ENCODE data around the gene SCOC. TPM values are rescaled to one million over a fixed set of nuclear protein-coding genes. Genes with fewer than 3 reads are reported as not detected.

SCOC gene
- total RNA-seq, 1 donor from 2014 or later, result 55.8 TPM

DNA sequence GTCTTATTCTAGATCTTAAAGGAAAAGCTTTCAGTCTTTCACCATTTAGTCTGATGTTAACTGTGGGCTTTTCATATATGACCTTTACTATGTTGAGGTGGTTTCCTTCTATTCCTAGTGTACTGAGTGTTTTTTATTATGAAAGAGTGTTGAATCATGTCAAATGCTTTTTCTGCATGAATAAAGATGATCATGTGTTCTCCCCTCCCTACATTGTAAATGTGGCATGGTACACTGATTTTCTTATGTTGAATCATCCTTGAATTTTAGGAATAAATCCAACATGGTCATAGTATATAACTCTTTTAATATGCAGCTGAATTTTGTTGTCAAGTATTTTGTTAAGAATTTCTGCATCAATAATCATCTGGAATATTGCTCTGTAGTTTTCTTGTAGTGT, 49.7 kb downstream of the SCOC start:
- Mint-ChIP-seq H3K4me1 (ENCODE audit: low read depth, unreplicated experiment) (peaks cover 3% of the 10 kb centered on the region), H3K27ac (ENCODE audit: unreplicated experiment) (no peak overlapping the region), H3K9me3 (ENCODE audit: unreplicated experiment) (peaks cover 5% of the 10 kb centered on the region), H3K27me3 (ENCODE audit: unreplicated experiment) (no peaks in the 10 kb centered on the region), H3K4me3 (ENCODE audit: unreplicated experiment) (no peak overlapping the region), H3K36me3 (ENCODE audit: unreplicated experiment) (no peaks in the 10 kb centered on the region)
- TF ChIP-seq, protein P1, sequence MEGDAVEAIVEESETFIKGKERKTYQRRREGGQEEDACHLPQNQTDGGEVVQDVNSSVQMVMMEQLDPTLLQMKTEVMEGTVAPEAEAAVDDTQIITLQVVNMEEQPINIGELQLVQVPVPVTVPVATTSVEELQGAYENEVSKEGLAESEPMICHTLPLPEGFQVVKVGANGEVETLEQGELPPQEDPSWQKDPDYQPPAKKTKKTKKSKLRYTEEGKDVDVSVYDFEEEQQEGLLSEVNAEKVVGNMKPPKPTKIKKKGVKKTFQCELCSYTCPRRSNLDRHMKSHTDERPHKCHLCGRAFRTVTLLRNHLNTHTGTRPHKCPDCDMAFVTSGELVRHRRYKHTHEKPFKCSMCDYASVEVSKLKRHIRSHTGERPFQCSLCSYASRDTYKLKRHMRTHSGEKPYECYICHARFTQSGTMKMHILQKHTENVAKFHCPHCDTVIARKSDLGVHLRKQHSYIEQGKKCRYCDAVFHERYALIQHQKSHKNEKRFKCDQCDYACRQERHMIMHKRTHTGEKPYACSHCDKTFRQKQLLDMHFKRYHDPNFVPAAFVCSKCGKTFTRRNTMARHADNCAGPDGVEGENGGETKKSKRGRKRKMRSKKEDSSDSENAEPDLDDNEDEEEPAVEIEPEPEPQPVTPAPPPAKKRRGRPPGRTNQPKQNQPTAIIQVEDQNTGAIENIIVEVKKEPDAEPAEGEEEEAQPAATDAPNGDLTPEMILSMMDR (IDR thresholded peaks at IDR 0.05; ENCODE audit: partially characterized antibody, unreplicated experiment), result no peak
- no peak for DNase-seq

DNA sequence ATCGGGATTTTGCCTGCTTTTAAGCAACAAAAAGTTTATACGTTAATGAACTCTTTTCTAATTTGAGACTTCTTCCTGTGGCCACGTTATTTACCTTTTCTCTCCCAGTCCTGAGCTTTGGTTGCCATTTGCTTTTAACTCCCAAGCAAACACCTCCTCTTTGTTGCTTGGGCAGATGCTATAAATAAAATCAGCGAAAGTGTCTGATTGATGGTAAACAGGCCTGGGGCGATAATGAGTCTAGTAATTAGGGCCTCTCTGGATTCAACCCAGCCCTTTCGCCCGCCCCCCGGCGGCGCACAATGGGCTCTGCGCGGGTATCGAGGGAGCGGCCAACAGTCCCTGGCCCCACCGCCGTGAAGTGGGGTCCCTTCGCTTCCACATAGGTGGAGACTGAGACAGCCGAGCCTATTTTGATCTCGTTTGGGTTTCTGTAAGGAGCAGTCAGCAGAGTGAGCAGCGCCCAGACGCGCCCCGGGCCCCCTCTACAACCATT, 53.2 kb downstream of the SCOC start:
- H3K27ac Mint-ChIP-seq (ENCODE audit: unreplicated experiment), result peak overlapping the region; percentile 96
- peak overlapping the region; percentile 90 for H3K4me3 Mint-ChIP-seq (ENCODE audit: unreplicated experiment)
- no peaks in the 10 kb centered on the region for H3K36me3 Mint-ChIP-seq (ENCODE audit: unreplicated experiment)
- TF ChIP-seq, protein P1 (IDR thresholded peaks at IDR 0.05; ENCODE audit: partially characterized antibody, unreplicated experiment), result no peak
- peaks cover 3% of the 10 kb centered on the region for H3K4me1 Mint-ChIP-seq (ENCODE audit: low read depth, unreplicated experiment)
- no peaks in the 10 kb centered on the region for H3K27me3 Mint-ChIP-seq (ENCODE audit: unreplicated experiment)
- peak; percentile 70 for DNase-seq
- H3K9me3 Mint-ChIP-seq (ENCODE audit: unreplicated experiment), result peaks cover 5% of the 10 kb centered on the region

GRCh38 chr4:140427106-140427918, 53.9 kb downstream of the SCOC start, which contains the start of gene CLGN:
Gene CLGN, minus strand, starts transcription at chr4:140427648. Its CDS starts 14,570 bp downstream, at chr4:140413078.
- H3K4me3 Mint-ChIP-seq (ENCODE audit: unreplicated experiment), result peak within 1 kb of the TSS; percentile 90
- peak within 1 kb of the TSS; percentile 96 for H3K27ac Mint-ChIP-seq (ENCODE audit: unreplicated experiment)
- H3K9me3 Mint-ChIP-seq (ENCODE audit: unreplicated experiment), result peaks cover 5% of the 10 kb centered on the region
- H3K36me3 Mint-ChIP-seq (ENCODE audit: unreplicated experiment), result no peaks in the 10 kb centered on the region
- TF ChIP-seq, protein P1 (IDR thresholded peaks at IDR 0.05; ENCODE audit: partially characterized antibody, unreplicated experiment), result peak; percentile 56
- peak; percentile 97 for DNase-seq
- H3K27me3 Mint-ChIP-seq (ENCODE audit: unreplicated experiment), result no peaks in the 10 kb centered on the region
- peaks cover 3% of the 10 kb centered on the region for H3K4me1 Mint-ChIP-seq (ENCODE audit: low read depth, unreplicated experiment)

DNA sequence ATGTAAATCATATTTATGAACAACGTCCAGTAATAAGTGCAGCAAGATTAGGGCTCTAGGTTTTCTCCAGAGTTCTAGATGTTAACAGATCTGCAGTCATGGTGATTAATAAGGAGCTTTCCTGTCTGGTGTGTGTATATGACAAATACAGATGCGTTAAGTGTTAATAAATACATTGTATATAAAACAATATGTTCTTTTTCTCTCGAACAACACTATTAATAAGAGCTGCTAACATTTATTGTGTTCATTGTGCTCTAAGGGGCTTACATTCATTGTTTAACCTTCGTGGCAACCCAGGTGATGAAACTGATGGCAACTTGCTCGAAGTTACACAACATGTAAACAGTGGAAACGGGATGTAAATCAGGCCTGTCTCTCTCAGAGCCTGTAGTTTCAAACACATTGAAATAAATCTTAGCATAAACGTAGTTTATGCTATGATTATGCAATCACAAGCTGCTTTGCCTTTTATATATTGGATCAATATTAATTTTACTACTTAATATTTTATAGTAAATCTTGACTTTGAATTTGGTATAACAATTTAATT, 54.5 kb downstream of the SCOC start:
- no peaks in the 10 kb centered on the region for H3K27me3 Mint-ChIP-seq (ENCODE audit: unreplicated experiment)
- peak overlapping the region; percentile 90 for H3K4me3 Mint-ChIP-seq (ENCODE audit: unreplicated experiment)
- TF ChIP-seq, protein P1 (IDR thresholded peaks at IDR 0.05; ENCODE audit: partially characterized antibody, unreplicated experiment), result no peak
- no peaks in the 10 kb centered on the region for H3K36me3 Mint-ChIP-seq (ENCODE audit: unreplicated experiment)
- peaks cover 3% of the 10 kb centered on the region for H3K4me1 Mint-ChIP-seq (ENCODE audit: low read depth, unreplicated experiment)
- peaks cover 6% of the 10 kb centered on the region for H3K9me3 Mint-ChIP-seq (ENCODE audit: unreplicated experiment)
- DNase-seq, result no peak
- H3K27ac Mint-ChIP-seq (ENCODE audit: unreplicated experiment), result peak overlapping the region; percentile 87

Other genes starting within 250 kb of the SCOC start
- 59.4 TPM for gene MAML3, start 219.5 kb upstream of the SCOC start, total RNA-seq (ENCODE audit: unreplicated experiment)
- gene CLGN, start 54.0 kb downstream of the SCOC start, total RNA-seq (ENCODE audit: unreplicated experiment), result 19.6 TPM
- gene MGAT4D, start 124.6 kb downstream of the SCOC start, total RNA-seq (ENCODE audit: unreplicated experiment), result not detected
- gene ELMOD2, start 150.5 kb downstream of the SCOC start, total RNA-seq (ENCODE audit: unreplicated experiment), result 65.5 TPM
- not detected for gene UCP1, start 195.3 kb downstream of the SCOC start, total RNA-seq (ENCODE audit: unreplicated experiment)